Measurements from ENCODE around the gene ATF1.
A peak's percentile ranks its signal among the peaks of the same experiment; 100 is the strongest.
"Not testable (repeated sequence)": the region's sequence is repeated elsewhere in the genome, so short reads cannot be mapped to it uniquely, and the experiment has no call there.

ATF1 gene

GRCh38 chr12:50806176-50806575, 42.3 kb downstream of the ATF1 start:
- no peak for DNase-seq

GRCh38 chr12:50809131-50809530, 45.2 kb downstream of the ATF1 start:
- DNase-seq = not testable (repeated sequence)

- not testable (repeated sequence) for DNase-seq
Measured at GRCh38 chr12:50814921-50815320, 51.0 kb downstream of the ATF1 start.

GRCh38 chr12:50820177-50820576, 56.3 kb downstream of the ATF1 start:
- DNase-seq = no peak

- no peak for DNase-seq
Measured at GRCh38 chr12:50822082-50822481, 58.2 kb downstream of the ATF1 start.

- not testable (repeated sequence) for DNase-seq
Measured at GRCh38 chr12:50823724-50824123, 59.8 kb downstream of the ATF1 start.

GRCh38 chr12:50824914-50825313, 61.0 kb downstream of the ATF1 start:
- no peak for DNase-seq

- peak in 3 of 6 experiments; percentile 64 to 70 (median 67) for DNase-seq
Measured at GRCh38 chr12:50825372-50825838, 61.5 kb downstream of the ATF1 start.

GRCh38 chr12:50828121-50828520, 64.2 kb downstream of the ATF1 start:
- DNase-seq = no peak

GRCh38 chr12:50828886-50829285, 65.0 kb downstream of the ATF1 start:
- DNase-seq = no peak

GRCh38 chr12:50833801-50834200, 69.9 kb downstream of the ATF1 start:
- not testable (repeated sequence) for DNase-seq

- no peak for DNase-seq
Measured at GRCh38 chr12:50839042-50839441, 75.1 kb downstream of the ATF1 start.

GRCh38 chr12:50840809-50841487, 77.0 kb downstream of the ATF1 start:
- DNase-seq = no peak

- no peak for DNase-seq
Measured at GRCh38 chr12:50841716-50842531, 78.0 kb downstream of the ATF1 start.

- DNase-seq = no peak
Measured at GRCh38 chr12:50842637-50843493, 79.0 kb downstream of the ATF1 start, which contains the start of gene TMPRSS12. Gene TMPRSS12, plus strand, starts transcription at chr12:50842926. Its CDS starts 39 bp downstream, at chr12:50842965.

- DNase-seq = no peak
Measured at GRCh38 chr12:50845021-50845647, 81.2 kb downstream of the ATF1 start.

- DNase-seq = no peak
Measured at GRCh38 chr12:50848963-50849362, 85.1 kb downstream of the ATF1 start.

GRCh38 chr12:50855218-50855617, 91.3 kb downstream of the ATF1 start:
- not testable (repeated sequence) for DNase-seq

- DNase-seq = not testable (repeated sequence)
Measured at GRCh38 chr12:50855679-50856078, 91.8 kb downstream of the ATF1 start.

GRCh38 chr12:50859621-50860310, 95.9 kb downstream of the ATF1 start:
- DNase-seq = no peak

GRCh38 chr12:50862316-50862715, 98.4 kb downstream of the ATF1 start:
- no peak for DNase-seq

GRCh38 chr12:50865266-50865665, 101.4 kb downstream of the ATF1 start:
- no peak for DNase-seq
